ENCODE measurements around the gene ANKRD28. TPM values are rescaled to one million over a fixed set of nuclear protein-coding genes. Genes with fewer than 3 reads are reported as not detected.

ANKRD28 gene
- total and polyA plus RNA-seq, 2 of the 4 experiments (the other 2 are of a cell fraction): 52.6 to 211 TPM

DNA sequence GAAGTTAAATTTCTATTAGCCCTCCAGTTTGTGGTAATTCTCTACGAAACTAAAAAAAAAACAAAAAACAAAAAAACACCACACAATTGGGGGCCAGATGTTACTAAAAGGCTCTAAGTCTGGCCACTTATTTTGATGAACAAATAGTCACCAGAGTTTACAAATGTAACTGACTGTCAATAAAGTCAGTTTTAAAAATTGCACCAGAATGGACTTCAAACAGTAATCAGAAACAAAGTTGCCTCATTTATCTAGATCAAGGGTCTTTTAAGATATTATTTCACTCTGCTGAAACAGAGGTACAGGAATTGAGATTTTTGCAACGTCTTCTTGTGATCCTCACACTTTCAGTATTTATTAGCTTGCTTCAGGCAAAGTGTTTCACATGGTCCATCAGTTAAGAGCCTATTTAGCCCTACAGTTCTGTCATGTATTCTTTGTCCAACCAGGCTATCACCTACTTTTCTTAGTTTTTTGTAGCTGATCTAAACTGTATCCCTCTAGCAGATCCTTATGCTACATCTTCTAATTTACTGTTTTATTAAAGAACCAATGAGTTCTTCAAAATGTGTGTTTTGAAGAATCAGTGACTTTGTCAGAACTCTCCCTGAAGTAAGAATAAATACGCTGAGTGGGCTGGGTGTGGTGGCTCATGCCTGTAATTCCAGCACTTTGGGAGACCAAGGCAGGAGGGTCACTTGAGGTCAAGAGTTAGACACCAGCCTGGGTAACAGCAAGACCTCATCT is 74.7 kb downstream of the ANKRD28 start:
- no peak overlapping the region for H2AFZ ChIP-seq (replicated peaks; ENCODE audit: low read length, poor library complexity)
- no peak overlapping the region for H3K4me3 ChIP-seq (ENCODE audit: insufficient read depth, low read depth, low read length)
- no peak overlapping the region for H2BK15ac ChIP-seq (ENCODE audit: low read depth, low read length)
- TF ChIP-seq NFE2L2 (IDR thresholded peaks at IDR 0.05; ENCODE audit: low read depth, low read length) (no peak), RFX5 (IDR thresholded peaks at IDR 0.05; ENCODE audit: low read depth, low read length) (no peak)
- intact Hi-C loops (cut with micrococcal nuclease) (no loop called here), dilution Hi-C loops (cut with HindIII; ENCODE audit: low sequenced_read_pairs, unreplicated experiment) (no loop called here), in situ Hi-C loops (cut with MboI; ENCODE audit: low sequenced_read_pairs) (no loop called here)
- H3K27me3 ChIP-seq (ENCODE audit: control insufficient read depth, insufficient read depth, low read length): no peaks in the 10 kb centered on the region
- no peak overlapping the region for H3K23ac ChIP-seq (ENCODE audit: low read depth, low read length)
- H3K4me1 ChIP-seq (ENCODE audit: control insufficient read depth, insufficient read depth, low read length): peaks cover 5% of the 10 kb centered on the region
- no peaks in the 10 kb centered on the region for H4K20me1 ChIP-seq (ENCODE audit: insufficient read depth, low read length)
- no peak overlapping the region for H3K18ac ChIP-seq (ENCODE audit: low read depth, low read length)
- POLR2A ChIA-PET (ENCODE audit: unreplicated experiment): no interaction called here
- H2BK5ac ChIP-seq (ENCODE audit: low read depth, low read length, poor library complexity, severe bottlenecking): peak overlapping the region; percentile 53
- no peak overlapping the region for H4K8ac ChIP-seq (ENCODE audit: low read depth in 2 of 2, low read length in 2 of 2)
- H3K36me3 ChIP-seq (ENCODE audit: control insufficient read depth, insufficient read depth, low read length): peaks cover 41% of the 10 kb centered on the region
- no peak overlapping the region for H2BK120ac ChIP-seq (ENCODE audit: low read depth, low read length)
- CTCF ChIA-PET: interaction anchor here (2.6 kb wide), 1 partner anchor 9 kb away, joined by 12 read pairs; no protein-coding TSS in a partner anchor
- no peak overlapping the region for H4K5ac ChIP-seq (ENCODE audit: low read depth, low read length)
- no peak overlapping the region for H4K91ac ChIP-seq (ENCODE audit: insufficient read depth, low read depth, low read length)
- H3K56ac ChIP-seq (ENCODE audit: extremely low read depth, insufficient read depth, low read length): no peak overlapping the region
- no CpG with 5 or more reads among the region's 3 CpGs for WGBS, 2 experiments (ENCODE audit: extremely low coverage in 2 of 2, insufficient read length in 1 of 2)
- DNase-seq (no peak), ATAC-seq (ENCODE audit: low read depth) (peak; percentile 25; the same call in 1 of the 2 replicates)
- H2AK9ac ChIP-seq (replicated peaks; ENCODE audit: low read depth, low read length, poor library complexity): no peak overlapping the region
- peak overlapping the region; percentile 25; the same call in 1 of the 2 replicates for H3K27ac ChIP-seq (ENCODE audit: insufficient read depth, low read length)
- no peak overlapping the region for H3K9ac ChIP-seq (ENCODE audit: low read depth, low read length)
- BruUV-seq (replicated peaks): no TSS peak
- H2AK5ac ChIP-seq (ENCODE audit: low read depth, low read length): no peak overlapping the region
- H3K4ac ChIP-seq (ENCODE audit: low read depth, low read length): no peak overlapping the region
- no peak overlapping the region for H3K14ac ChIP-seq (replicated peaks; ENCODE audit: low read depth, low read length)
- H2BK20ac ChIP-seq (ENCODE audit: low read depth, low read length): no peak overlapping the region
- H3K4me2 ChIP-seq (ENCODE audit: low read depth, low read length): no peak overlapping the region
- H3K9me1 ChIP-seq (ENCODE audit: insufficient read depth, low read length): peaks cover 9% of the 10 kb centered on the region
- H3K79me1 ChIP-seq (ENCODE audit: low read depth in 1 of 2, low read length in 2 of 2): peaks cover 31 to 59% of the 10 kb centered on the region in 2 experiments
- H3K9me3 ChIP-seq (ENCODE audit: control insufficient read depth, insufficient read depth, low read length): no peaks in the 10 kb centered on the region

All from IMR-90 (cell line).